HG02840 (cell line): ENCODE measurements around the gene DMGDH.

Source experiments
- ATAC-seq: cut with Tn5 transposase; IDR thresholded peaks from one replicate; pipeline ENCODE4 v1.9.1; 2021; ENCODE audit warnings: mild to moderate bottlenecking, moderate library complexity, moderate number of reproducible peaks; ENCODE audit not compliant: unreplicated experiment, low FRiP score

DMGDH gene

GRCh38 chr5:79069488-79070349, at the start of gene DMGDH, which contains the start of gene BHMT2:
DMGDH (minus strand) TSS chr5:79069674; CDS start chr5:79069620, 54 bp downstream.
BHMT2 (plus strand) TSS chr5:79069767; CDS start chr5:79069783, 16 bp downstream.
- ATAC-seq: no peak

- no peak for ATAC-seq
These were observed 43.2 kb upstream of the DMGDH start for GRCh38 chr5:79112703-79113058.

- ATAC-seq: no peak
These were observed 42.7 kb upstream of the DMGDH start for GRCh38 chr5:79111960-79112702.

GRCh38 chr5:79111387-79111959, 42.0 kb upstream of the DMGDH start, which contains the start of gene BHMT:
BHMT (plus strand) TSS chr5:79111809; CDS start chr5:79111886, 77 bp downstream.
- ATAC-seq: no peak

- ATAC-seq: no peak
These were observed 40.3 kb upstream of the DMGDH start for GRCh38 chr5:79109527-79110492.

GRCh38 chr5:79108792-79109191, 39.3 kb upstream of the DMGDH start:
- no peak for ATAC-seq

GRCh38 chr5:79108086-79108485, 38.6 kb upstream of the DMGDH start:
- no peak for ATAC-seq

- ATAC-seq: no peak
These were observed 37.7 kb upstream of the DMGDH start for GRCh38 chr5:79107020-79107796.

GRCh38 chr5:79105868-79106267, 36.4 kb upstream of the DMGDH start:
- no peak for ATAC-seq

- no peak for ATAC-seq
These were observed 24.3 kb upstream of the DMGDH start for GRCh38 chr5:79093762-79094161.

GRCh38 chr5:79091064-79091463, 21.6 kb upstream of the DMGDH start:
- ATAC-seq: no peak

- ATAC-seq: no peak
These were observed 19.0 kb upstream of the DMGDH start for GRCh38 chr5:79088507-79088906.

- no peak for ATAC-seq
These were observed 16.6 kb upstream of the DMGDH start for GRCh38 chr5:79086116-79086515.

- ATAC-seq: no peak
These were observed 12.3 kb upstream of the DMGDH start for GRCh38 chr5:79081779-79082178.

GRCh38 chr5:79080804-79081203, 11.3 kb upstream of the DMGDH start:
- ATAC-seq: no peak

- ATAC-seq: no peak
These were observed 8.3 kb upstream of the DMGDH start for GRCh38 chr5:79077680-79078365.

GRCh38 chr5:79076819-79077218, 7.3 kb upstream of the DMGDH start:
- no peak for ATAC-seq

GRCh38 chr5:79075646-79076426, 6.4 kb upstream of the DMGDH start:
- no peak for ATAC-seq
